ENCODE measurements around the gene RNF11.

Gene RNF11

GRCh38 chr1:51297401-51298321, 61.6 kb downstream of the RNF11 start:
- no peak for DNase-seq

- no peak for DNase-seq
Measured at GRCh38 chr1:51298322-51298705, 62.2 kb downstream of the RNF11 start.

GRCh38 chr1:51299185-51299885, 63.3 kb downstream of the RNF11 start:
- DNase-seq = no peak

GRCh38 chr1:51299981-51300670, 64.1 kb downstream of the RNF11 start:
- no peak for DNase-seq

- DNase-seq = peak; percentile 4 to 10
Measured at GRCh38 chr1:51301152-51301843, 65.2 kb downstream of the RNF11 start.

- DNase-seq = no peak
Measured at GRCh38 chr1:51301844-51302162, 65.7 kb downstream of the RNF11 start.

- no peak for DNase-seq
Measured at GRCh38 chr1:51302270-51302669, 66.2 kb downstream of the RNF11 start.

GRCh38 chr1:51302746-51303145, 66.7 kb downstream of the RNF11 start:
- no peak for DNase-seq

- DNase-seq = no peak
Measured at GRCh38 chr1:51303315-51303714, 67.2 kb downstream of the RNF11 start.

- peak; percentile 28 to 30 for DNase-seq
Measured at GRCh38 chr1:51303751-51304251, 67.7 kb downstream of the RNF11 start.

GRCh38 chr1:51304360-51304759, 68.3 kb downstream of the RNF11 start:
- DNase-seq = no peak

GRCh38 chr1:51305371-51305823, 69.3 kb downstream of the RNF11 start:
- no peak for DNase-seq

GRCh38 chr1:51306950-51307349, 70.9 kb downstream of the RNF11 start:
- no peak for DNase-seq

GRCh38 chr1:51308636-51309035, 72.6 kb downstream of the RNF11 start:
- DNase-seq = no peak

GRCh38 chr1:51309291-51309690, 73.2 kb downstream of the RNF11 start:
- no peak for DNase-seq

GRCh38 chr1:51310871-51311613, 75.0 kb downstream of the RNF11 start:
- DNase-seq = peak; percentile 22 to 46

- no peak for DNase-seq
Measured at GRCh38 chr1:51311826-51312225, 75.8 kb downstream of the RNF11 start.

GRCh38 chr1:51312718-51313117, 76.6 kb downstream of the RNF11 start:
- DNase-seq = no peak

- peak; percentile 7 to 14 for DNase-seq
Measured at GRCh38 chr1:51313268-51313852, 77.3 kb downstream of the RNF11 start.

- DNase-seq = peak; percentile 9 to 10
Measured at GRCh38 chr1:51313961-51314777, 78.1 kb downstream of the RNF11 start.

GRCh38 chr1:51314974-51315373, 78.9 kb downstream of the RNF11 start:
- DNase-seq = no peak

Measured in Kasumi-1 (cell line).